Adrenal gland (tissue), 5 donors: ENCODE measurements around the gene MRFAP1.

ENCODE experiments used
- POLR2A ChIP-seq, 2 donors: fragments of 450-650 bp; IDR thresholded peaks; one replicate each; pipeline ENCODE4 v1.6.1; 2017; ENCODE audit warnings: antibody characterized with exemption in 2 of 2, mild to moderate bottlenecking in 2 of 2, moderate library complexity in 1 of 2
- TF ChIP-seq, protein P1 (sequence below), 6 experiments: fragments of 450-650 bp in 4 of 6; fragments of 200-600 bp in 2 of 6; sonication (generic) in 1 of 6; IDR thresholded peaks; 1 replicate in 5 of 6; 2 replicates in 1 of 6; pipeline versions ENCODE4 v1.5.1 to v1.8.0; 2016 to 2021; ENCODE audit warnings: antibody characterized with exemption in 6 of 6, mild to moderate bottlenecking in 2 of 6, moderate library complexity in 1 of 6
- donor health status: DM: no; HTN: no; CAD: no.

- TF ChIP-seq, protein P1, sequence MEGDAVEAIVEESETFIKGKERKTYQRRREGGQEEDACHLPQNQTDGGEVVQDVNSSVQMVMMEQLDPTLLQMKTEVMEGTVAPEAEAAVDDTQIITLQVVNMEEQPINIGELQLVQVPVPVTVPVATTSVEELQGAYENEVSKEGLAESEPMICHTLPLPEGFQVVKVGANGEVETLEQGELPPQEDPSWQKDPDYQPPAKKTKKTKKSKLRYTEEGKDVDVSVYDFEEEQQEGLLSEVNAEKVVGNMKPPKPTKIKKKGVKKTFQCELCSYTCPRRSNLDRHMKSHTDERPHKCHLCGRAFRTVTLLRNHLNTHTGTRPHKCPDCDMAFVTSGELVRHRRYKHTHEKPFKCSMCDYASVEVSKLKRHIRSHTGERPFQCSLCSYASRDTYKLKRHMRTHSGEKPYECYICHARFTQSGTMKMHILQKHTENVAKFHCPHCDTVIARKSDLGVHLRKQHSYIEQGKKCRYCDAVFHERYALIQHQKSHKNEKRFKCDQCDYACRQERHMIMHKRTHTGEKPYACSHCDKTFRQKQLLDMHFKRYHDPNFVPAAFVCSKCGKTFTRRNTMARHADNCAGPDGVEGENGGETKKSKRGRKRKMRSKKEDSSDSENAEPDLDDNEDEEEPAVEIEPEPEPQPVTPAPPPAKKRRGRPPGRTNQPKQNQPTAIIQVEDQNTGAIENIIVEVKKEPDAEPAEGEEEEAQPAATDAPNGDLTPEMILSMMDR (IDR thresholded peaks at IDR 0.05) = no peak
- no peak for TF ChIP-seq POLR2A (IDR thresholded peaks at IDR 0.05)
Measured at GRCh38 chr4:6682862-6683590, 42.5 kb downstream of the MRFAP1 start.
